Stimulated activated naive CD8-positive, alpha-beta T cell treated with anti-CD3 and anti-CD28 coated beads, Interleukin-15, Interleukin-2, amounts not matched to agents 100 U/mL and 50 U/mL, for 24 hours (primary cell): ENCODE measurements around the gene PRF1.

Experiments
- ATAC-seq: fragments of 150-1000 bp; cut with Tn5 transposase; one replicate; pipeline ENCODE4 v1.10.0; 2021
- DNase-seq: peaks from one replicate; pipeline ENCODE4 v3.0.0; 2021

PRF1 gene

DNA sequence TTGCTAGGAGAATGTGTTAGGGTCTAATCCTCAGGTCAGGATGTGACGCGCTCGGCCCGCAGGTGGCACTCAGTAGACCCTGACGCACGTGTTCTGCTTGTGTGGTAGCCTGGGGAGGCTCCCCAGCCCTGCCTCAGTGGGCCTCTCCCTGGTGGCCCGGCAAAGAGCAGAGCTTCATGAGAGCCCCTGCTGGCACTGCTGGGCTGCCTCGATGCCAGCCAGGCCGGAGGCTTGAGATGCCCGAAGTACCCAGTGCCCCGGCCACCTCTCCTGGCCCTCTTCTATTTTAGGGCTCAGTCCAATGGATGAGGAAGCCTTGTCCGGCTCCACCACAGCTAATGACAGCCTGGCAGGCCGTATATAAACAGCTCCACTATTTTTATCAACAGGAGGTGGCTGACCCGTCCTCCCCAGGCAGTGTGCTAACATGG is 42.0 kb downstream of the PRF1 start:
- no peak for DNase-seq
- no peak for ATAC-seq

DNA sequence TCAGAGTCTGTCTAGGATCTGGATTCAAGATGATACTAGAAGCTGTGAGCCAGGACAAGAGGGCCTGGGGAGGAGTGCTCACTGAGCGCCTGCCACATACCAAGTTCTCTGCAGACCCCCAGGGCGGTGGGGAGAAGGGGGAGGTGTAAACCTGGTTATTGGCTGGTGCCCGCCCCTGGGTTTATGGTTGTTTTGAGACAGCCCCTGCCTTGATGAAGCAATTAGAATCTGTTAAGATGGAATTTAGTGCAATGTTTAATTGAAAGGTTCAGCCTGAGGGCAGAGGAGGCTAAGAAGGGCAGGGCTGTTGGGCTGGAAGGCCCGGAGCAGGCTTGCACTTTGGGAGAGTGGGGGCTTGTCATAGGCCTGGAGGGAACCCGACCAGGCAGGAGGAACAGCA is 42.7 kb downstream of the PRF1 start:
- DNase-seq: no peak
- ATAC-seq: no peak

DNA sequence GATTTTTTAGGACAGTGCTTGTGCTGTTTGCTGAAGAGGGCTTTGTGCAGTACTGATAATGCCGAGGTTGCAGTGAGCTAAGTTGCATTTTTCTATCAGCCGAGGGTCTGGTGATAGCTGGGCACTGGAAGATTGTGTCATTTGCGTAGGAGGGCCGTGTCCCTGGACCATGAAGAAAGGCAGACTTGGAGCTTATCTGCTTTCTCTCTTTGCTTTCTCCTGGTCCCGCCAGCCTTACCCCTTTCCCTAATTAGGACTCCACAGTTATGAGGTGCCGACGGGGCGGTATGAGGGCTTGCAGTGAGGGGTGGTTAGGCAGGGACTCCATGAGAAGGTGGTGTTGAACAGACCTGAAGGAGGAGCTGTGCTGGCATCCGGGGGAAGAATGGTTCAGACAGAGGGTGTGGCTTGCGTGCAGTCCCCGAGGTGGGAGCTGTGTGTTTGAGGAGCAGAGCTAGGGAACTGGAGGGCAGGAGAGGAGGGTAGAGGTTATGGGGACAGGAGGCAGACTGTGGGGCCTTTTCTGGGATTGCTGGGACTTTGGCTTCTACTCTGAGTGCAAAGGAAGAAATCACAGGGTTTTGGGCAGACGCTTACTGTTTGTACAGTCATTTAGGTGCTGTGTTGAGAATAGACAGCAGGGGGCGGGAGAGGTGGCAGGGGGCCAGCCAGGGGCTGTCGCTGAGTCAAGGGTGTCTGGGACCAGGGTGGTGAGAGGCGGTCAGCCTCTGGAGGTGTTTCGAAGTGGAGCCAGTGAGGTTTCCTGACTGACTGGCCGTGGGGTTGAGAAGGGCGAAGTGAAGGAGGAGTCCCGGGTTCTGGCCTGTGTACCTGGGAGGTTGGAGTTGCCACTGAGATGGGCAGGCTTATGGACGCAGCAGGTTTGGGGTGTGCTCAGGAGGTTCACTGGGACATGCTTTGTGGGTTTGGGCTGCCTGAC is 43.4 kb downstream of the PRF1 start:
- ATAC-seq (peak; percentile 91), DNase-seq (peak; percentile 87)

DNA sequence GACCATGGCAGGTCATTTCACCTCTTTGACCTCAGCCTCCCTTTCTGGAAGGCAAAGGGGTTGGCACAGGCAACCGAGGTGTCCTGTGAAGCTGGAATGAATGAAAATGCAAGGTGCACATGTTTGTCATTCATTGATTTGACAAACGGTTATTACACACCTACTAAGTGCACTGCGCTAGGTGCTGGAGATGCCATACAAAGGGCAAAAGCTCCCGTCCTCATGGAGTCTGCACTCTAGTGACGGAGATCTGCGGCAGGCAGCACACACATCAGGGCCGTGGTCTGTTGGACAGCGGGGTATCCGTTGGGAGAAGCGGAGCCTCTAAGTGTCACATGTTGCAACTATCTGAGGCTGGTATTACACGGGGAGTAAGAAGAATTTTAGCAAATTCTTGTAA is 44.2 kb downstream of the PRF1 start:
- ATAC-seq (no peak), DNase-seq (no peak)

DNA sequence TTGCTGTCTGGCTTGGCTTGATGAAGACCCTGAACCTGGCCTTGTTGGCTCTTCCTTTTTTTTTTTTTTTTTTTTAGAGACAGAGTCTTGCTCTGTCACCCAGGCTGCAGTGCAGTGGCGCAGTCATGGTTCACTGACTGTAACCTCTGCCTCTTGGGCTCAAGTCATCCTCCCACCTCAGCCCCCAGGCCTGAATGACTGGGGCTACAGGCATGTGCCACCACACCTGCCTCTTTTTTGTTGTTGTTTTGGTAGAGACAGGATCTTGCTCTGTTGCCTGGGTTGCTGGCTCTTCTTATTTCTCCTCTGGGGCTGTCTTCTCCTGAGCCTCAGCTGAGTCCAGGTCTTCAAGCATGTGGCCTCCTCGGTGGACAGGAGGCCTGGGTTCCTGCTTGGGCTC is 44.7 kb downstream of the PRF1 start:
- ATAC-seq (no peak), DNase-seq (no peak)

DNA sequence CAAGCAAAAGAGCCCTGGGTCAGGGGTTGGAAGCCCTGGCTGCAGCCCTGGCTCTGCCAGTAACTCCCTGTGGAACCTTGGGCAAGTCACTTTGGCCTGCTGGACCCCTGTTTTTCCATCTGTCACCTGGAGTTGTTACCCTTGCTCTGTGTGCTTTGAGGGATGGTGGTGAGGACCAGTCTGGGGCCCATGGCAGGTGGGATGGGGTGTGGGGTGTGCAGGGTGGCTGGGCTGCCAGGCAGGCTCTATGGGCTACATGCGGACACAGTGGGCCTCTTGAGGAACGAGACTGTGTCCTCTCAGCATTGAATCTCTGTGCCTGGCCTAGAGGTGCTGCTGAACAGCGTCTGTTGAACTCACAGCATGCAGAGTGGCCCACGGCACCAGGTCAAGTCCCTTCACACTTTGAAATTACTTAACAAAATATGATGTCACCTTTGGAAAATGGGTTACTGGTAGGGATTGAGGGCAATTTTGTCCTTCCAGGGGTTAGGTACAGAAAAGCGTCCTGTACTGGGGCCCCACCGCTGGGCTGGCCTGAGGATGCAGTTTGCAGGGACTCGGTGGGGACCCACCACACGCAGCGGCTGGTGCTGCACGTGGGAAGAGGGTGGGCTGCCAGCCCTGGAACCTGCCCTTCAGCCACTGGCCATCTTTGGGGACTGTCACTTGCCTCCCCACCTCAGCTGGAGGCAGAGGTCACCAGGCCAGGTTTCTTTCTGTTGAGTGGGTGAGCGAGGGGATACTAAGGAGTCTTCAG is 45.3 kb downstream of the PRF1 start:
- ATAC-seq (no peak), DNase-seq (no peak)

DNA sequence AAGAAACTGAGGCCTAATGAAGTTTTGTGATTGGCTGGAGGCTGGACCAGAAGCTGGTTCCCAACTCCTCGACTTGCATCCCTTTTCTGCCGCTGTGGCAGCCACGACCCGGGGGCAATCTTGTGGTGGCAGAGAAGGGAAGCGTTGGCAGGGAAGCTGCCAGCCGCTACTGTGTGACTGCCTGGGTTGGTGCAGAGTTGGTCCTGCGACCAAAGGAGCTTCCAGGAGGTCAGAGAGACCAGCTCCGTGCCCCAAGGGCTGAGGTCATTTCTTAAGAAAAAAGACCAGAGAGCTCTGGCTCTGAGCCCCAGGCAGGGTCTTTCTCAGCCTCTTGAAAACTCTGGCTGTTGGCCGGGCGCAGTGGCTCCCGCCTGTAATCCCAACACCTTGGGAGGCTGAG is 47.2 kb downstream of the PRF1 start:
- ATAC-seq: no peak

DNA sequence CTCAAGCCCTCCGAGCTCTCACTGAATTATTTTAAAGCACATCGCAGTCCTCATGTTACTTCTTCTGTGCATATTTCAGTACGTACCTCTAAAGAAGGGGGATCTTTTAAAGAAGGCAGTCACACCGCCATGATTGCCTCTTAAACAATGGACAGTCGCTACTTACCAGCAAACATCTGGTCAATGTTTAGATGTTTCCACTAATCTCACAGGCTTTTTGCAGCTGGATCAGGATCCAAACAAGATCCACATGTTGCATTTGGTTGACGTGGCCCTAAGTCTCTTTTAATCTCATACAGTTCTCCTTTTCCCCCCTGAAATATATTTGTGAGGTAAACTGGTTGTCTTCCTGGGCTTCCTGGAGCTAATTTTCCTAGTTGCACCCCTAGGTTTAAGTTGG is 50.0 kb downstream of the PRF1 start:
- ATAC-seq (no peak), DNase-seq (no peak)

More for the DNA sequence above, 47.2 kb downstream of the PRF1 start:
- no peak for DNase-seq

DNA sequence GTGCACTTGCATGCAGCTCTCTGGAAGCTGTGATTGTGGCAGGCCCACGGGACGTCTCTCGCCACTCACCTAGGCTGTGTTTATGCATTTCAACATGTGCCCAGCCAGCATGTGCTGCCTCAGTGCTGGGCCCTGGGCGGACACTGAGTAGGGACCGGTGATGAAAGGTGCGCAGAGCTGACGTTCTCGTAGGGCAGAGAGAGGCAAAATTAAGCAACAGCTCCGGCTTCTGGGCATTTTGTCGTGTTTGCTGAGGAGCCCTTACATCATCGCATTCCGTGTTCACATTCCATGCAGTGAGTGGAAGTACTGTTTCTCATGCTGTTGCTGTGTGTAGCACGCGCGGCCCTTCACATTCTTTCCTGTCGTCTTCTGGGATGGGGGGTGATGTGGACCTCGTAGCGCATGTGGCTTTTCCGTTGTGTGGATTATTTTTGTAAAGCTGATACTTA is 50.5 kb downstream of the PRF1 start:
- ATAC-seq (no peak), DNase-seq (no peak)

DNA sequence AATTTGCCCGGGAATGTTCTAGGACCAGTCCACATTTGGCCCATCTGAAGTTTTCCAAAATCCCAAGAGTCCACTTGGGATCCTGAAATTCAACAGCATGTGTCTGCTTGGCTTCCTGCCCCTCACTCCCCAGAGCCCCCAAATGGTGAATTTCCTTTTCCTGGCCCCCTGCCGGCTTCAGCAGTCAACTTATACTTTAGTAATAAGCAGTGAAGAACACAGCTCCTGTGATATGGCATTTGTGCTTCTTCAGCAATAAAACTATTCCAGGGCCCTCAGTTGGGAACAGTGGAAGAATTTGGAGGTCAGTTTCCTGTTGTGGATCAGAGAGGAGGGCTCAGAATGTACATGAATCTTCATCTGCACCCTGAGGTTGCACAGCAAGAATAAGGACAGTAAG is 51.1 kb downstream of the PRF1 start:
- ATAC-seq: no peak

DNA sequence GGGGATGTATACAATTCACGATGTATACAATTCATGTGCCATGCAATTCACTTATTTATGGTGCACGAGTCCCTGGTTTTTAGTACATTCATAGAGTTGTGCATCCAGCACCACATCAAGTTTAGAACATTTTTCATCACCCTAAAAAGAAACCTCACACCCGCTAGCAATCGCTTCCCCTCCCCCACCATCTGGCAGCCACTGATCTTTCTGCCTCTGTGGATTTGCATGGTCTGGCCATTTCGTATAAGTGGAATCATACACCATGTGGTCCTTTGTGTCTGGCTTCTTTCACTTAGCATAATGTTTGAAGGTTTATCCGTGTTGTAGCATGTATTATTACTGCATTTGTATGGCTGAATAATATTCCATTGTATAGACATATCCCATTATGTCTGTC is 52.1 kb downstream of the PRF1 start:
- DNase-seq: no peak
- ATAC-seq: no peak

More for the DNA sequence above, 51.1 kb downstream of the PRF1 start:
- no peak for DNase-seq

DNA sequence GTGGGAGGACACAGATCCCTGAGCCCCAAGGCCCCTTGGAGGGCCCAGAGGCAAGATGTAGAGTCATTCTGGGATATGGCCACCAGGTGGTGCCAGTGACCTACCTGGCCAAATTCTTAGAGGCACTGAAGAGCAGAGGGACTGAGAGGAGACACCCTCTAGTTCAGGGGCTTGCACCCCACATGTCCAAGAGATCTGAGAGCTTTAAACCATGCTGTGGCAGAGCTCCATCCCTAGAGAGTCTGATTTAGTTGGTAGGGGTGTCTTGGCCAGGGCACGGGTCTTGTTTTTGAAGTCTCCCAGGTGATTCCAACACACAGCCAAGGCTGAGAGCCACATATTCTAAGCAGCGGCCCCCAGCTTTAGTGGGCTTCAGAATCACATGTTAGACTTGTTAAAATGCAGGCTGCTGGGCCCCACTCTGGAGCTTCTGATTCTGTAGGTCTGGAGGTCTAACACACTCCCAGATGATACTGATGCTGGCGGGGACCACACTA is 52.5 kb downstream of the PRF1 start:
- DNase-seq: peak; percentile 77
- peak; percentile 80 for ATAC-seq

DNA sequence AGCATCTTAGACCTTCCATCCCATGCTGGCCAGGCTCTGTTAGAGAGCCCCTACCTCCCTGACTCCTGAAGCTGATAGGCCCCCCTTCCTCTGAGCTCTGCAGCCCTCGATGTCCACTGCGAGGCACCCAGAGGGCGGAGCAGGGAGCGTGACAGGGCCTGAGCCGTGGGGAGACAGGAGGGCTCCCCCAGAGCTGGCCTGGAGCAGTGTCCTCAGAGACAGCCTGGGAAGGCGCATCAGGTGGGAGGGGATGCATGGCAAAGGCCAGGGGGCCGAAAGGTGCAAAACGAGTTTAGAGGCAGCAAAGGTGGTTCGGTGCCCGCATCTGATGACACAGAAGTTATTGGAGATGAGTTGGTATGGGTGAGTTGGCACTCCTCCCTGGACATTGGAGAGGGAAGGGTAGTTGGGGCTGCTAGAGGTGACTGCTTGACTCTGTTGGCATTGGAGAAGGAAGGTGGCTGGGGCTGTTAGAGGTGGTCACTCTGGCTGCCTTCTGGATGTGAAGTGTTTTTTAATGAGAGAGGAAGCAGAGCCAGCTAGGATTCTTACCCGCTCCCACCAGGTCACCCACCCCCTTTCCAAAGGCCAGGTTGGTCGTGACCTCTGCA is 53.1 kb downstream of the PRF1 start:
- DNase-seq (no peak), ATAC-seq (peak; percentile 6)
